ENCODE data around the gene GRK5. TPM values are rescaled to one million over a fixed set of nuclear protein-coding genes. Genes with fewer than 3 reads are reported as not detected.

The GRK5 gene
- total and polyA plus RNA-seq, 9 of the 15 experiments (the other 6 are each of a cell fraction or from before 2014, with no cell fraction given), result 0.46 to 0.83 (median 0.67) TPM; not detected in 2

DNA sequence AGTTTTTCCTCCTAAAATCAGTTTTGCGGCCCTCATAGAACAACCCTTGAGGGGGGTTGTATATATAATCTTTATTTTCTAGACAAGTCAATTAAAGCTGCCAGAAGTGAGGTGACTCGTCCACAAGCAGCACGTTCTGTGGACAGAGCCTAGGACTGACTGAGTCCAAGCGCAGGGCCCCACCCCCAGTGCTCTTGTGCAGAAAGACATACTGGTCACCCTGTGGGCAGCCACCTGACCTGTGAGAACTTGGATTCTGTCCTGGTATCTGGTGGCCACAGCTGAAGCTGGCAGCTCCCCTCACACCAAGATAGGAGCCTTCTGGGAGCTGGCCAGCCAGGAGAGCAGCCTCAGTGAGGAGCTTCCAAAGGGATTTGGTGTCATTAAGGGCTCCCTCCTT, 89.3 kb downstream of the GRK5 start:
- H4K20me1 ChIP-seq (replicated peaks; ENCODE audit: control insufficient read depth, insufficient read depth, low read length), result no peaks in the 10 kb centered on the region
- no peak overlapping the region for H2AFZ ChIP-seq (ENCODE audit: low read depth, low read length)
- POLR2A ChIA-PET, result no interaction called here
- H3K27me3 ChIP-seq (ENCODE audit: control insufficient read depth in 2 of 2, insufficient read depth in 2 of 2, low read length in 2 of 2), result no peaks in the 10 kb centered on the region
- H3K4me3 ChIP-seq, result no peak overlapping the region
- ATAC-seq (no peak), FAIRE-seq (no peak), DNase-seq (ENCODE audit: extremely low read depth in 1 of 4, low spot score in 3 of 4) (no peak)
- H3K4me2 ChIP-seq (ENCODE audit: insufficient read depth, low read length), result no peak overlapping the region
- no peaks in the 10 kb centered on the region for H3K36me3 ChIP-seq (ENCODE audit: control insufficient read depth, insufficient read depth, low read length)
- H3K9ac ChIP-seq (ENCODE audit: insufficient read depth in 1 of 2, low read depth in 2 of 2, low read length in 2 of 2), result no peak overlapping the region
- H3K79me2 ChIP-seq (ENCODE audit: control insufficient read depth, insufficient read depth, low read length), result no peaks in the 10 kb centered on the region
- 50% methylated on average over 2 of the region's 4 CpGs for WGBS (ENCODE audit: insufficient coverage, low coverage, missing lambda C conversion rate)
- no peaks in the 10 kb centered on the region for H3K9me3 ChIP-seq (replicated peaks; ENCODE audit: control insufficient read depth, insufficient read depth, low read depth, low read length)
- in situ Hi-C loops (cut with MboI) (no loop called here), intact Hi-C loops (cut with micrococcal nuclease) (no loop called here)
- no peak overlapping the region for H3K27ac ChIP-seq (ENCODE audit: extremely low read depth, low read depth, low read length)
- CTCF ChIA-PET (ENCODE audit: low intra/inter-chr PET ratio), result no interaction called here
- no TSS peak for BruUV-seq (replicated peaks)
- H3K9me1 ChIP-seq (ENCODE audit: control insufficient read depth, insufficient read depth, low read length), result no peaks in the 10 kb centered on the region
- H3K4me1 ChIP-seq (replicated peaks in 1 of 2; ENCODE audit: control insufficient read depth in 2 of 2, insufficient read depth in 2 of 2, low read length in 2 of 2), result peaks cover 0 to 3% of the 10 kb centered on the region in 2 experiments; a peak in 1 of 5 replicates
- no peak for TF ChIP-seq PHF21A (IDR thresholded peaks at IDR 0.05; ENCODE audit: borderline replicate concordance, low read depth)
- TF ChIP-seq MCM5 (IDR thresholded peaks at IDR 0.05; ENCODE audit: low read depth), result no peak
- TF ChIP-seq WHSC1 (IDR thresholded peaks at IDR 0.05; ENCODE audit: low read length), result no peak
- no peak for TF ChIP-seq DNMT1 (IDR thresholded peaks at IDR 0.05)
- TF ChIP-seq LARP7 (IDR thresholded peaks at IDR 0.05), result no peak
- TF ChIP-seq, protein P1, sequence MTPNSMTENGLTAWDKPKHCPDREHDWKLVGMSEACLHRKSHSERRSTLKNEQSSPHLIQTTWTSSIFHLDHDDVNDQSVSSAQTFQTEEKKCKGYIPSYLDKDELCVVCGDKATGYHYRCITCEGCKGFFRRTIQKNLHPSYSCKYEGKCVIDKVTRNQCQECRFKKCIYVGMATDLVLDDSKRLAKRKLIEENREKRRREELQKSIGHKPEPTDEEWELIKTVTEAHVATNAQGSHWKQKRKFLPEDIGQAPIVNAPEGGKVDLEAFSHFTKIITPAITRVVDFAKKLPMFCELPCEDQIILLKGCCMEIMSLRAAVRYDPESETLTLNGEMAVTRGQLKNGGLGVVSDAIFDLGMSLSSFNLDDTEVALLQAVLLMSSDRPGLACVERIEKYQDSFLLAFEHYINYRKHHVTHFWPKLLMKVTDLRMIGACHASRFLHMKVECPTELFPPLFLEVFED (CRISPR knock-in tag; conservative IDR thresholded peaks at IDR 0.05), result no peak
- TF ChIP-seq GATA2 (CRISPR knock-in tag; IDR thresholded peaks at IDR 0.05), result no peak
- TF ChIP-seq ZNF436 (CRISPR knock-in tag; IDR thresholded peaks at IDR 0.05), result no peak
- no peak for TF ChIP-seq CBFB (CRISPR knock-in tag; IDR thresholded peaks at IDR 0.05)
- TF ChIP-seq, protein P2, sequence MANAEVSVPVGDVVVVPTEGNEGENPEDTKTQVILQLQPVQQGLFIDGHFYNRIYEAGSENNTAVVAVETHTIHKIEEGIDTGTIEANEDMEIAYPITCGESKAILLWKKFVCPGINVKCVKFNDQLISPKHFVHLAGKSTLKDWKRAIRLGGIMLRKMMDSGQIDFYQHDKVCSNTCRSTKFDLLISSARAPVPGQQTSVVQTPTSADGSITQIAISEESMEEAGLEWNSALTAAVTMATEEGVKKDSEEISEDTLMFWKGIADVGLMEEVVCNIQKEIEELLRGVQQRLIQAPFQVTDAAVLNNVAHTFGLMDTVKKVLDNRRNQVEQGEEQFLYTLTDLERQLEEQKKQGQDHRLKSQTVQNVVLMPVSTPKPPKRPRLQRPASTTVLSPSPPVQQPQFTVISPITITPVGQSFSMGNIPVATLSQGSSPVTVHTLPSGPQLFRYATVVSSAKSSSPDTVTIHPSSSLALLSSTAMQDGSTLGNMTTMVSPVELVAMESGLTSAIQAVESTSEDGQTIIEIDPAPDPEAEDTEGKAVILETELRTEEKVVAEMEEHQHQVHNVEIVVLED (CRISPR knock-in tag; IDR thresholded peaks at IDR 0.05), result no peak
- TF ChIP-seq CBX5 (IDR thresholded peaks at IDR 0.05; ENCODE audit: borderline replicate concordance, low read depth), result no peak
- TF ChIP-seq, protein P3, sequence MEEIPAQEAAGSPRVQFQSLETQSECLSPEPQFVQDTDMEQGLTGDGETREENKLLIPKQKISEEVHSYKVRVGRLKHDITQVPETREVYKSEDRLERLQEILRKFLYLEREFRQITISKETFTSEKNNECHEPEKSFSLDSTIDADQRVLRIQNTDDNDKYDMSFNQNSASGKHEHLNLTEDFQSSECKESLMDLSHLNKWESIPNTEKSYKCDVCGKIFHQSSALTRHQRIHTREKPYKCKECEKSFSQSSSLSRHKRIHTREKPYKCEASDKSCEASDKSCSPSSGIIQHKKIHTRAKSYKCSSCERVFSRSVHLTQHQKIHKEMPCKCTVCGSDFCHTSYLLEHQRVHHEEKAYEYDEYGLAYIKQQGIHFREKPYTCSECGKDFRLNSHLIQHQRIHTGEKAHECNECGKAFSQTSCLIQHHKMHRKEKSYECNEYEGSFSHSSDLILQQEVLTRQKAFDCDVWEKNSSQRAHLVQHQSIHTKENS (CRISPR knock-in tag; IDR thresholded peaks at IDR 0.05), result no peak
- TF ChIP-seq CBX3 (IDR thresholded peaks at IDR 0.05; ENCODE audit: borderline replicate concordance in 1 of 2, low read length in 2 of 2), result no peak
- TF ChIP-seq, protein P4, sequence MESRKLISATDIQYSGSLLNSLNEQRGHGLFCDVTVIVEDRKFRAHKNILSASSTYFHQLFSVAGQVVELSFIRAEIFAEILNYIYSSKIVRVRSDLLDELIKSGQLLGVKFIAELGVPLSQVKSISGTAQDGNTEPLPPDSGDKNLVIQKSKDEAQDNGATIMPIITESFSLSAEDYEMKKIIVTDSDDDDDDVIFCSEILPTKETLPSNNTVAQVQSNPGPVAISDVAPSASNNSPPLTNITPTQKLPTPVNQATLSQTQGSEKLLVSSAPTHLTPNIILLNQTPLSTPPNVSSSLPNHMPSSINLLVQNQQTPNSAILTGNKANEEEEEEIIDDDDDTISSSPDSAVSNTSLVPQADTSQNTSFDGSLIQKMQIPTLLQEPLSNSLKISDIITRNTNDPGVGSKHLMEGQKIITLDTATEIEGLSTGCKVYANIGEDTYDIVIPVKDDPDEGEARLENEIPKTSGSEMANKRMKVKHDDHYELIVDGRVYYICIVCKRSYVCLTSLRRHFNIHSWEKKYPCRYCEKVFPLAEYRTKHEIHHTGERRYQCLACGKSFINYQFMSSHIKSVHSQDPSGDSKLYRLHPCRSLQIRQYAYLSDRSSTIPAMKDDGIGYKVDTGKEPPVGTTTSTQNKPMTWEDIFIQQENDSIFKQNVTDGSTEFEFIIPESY (CRISPR knock-in tag; IDR thresholded peaks at IDR 0.05), result no peak
- TF ChIP-seq ZNF77 (CRISPR knock-in tag; IDR thresholded peaks at IDR 0.05), result no peak
- TF ChIP-seq SP1 (CRISPR knock-in tag; IDR thresholded peaks at IDR 0.05), result no peak
- no peak for TF ChIP-seq SOX6 (IDR thresholded peaks at IDR 0.05)
- no peak for TF ChIP-seq RBM39 (optimal IDR thresholded peaks at IDR 0.05; ENCODE audit: low read depth, low read length)
- TF ChIP-seq PRPF4 (IDR thresholded peaks at IDR 0.05; ENCODE audit: insufficient read depth, low read depth, low read length, poor library complexity, severe bottlenecking), result no peak

All from K562 (cell line).